SU-DHL-6 (cell line): ENCODE results near the gene FAM163B.

Experiments
- CTCF ChIP-seq: fragments of 200-600 bp; sonication (generic); IDR thresholded peaks from one replicate; pipeline ENCODE4 v1.5.1; 2017; ENCODE audit warnings: antibody characterized with exemption, mild to moderate bottlenecking, low read length, moderate library complexity; ENCODE audit not compliant: insufficient read depth, poor library complexity, severe bottlenecking
- EZH2phosphoT487 ChIP-seq: fragments of 200-600 bp; sonication (generic), shearing (Covaris generic); conservative IDR thresholded peaks from 2 replicates; pipeline ENCODE4 v1.6.1; 2018; ENCODE audit warnings: mild to moderate bottlenecking, antibody characterized with exemption, low read length, moderate library complexity, mixed read lengths

GRCh38 chr9:133608889-133609288 is 300 bp downstream of the FAM163B start:
- no peak for TF ChIP-seq CTCF
- no peak for TF ChIP-seq EZH2phosphoT487
